Ishikawa (cell line): ENCODE results near the gene BFSP1.

ENCODE experiments used
- CEBPB ChIP-seq: IDR thresholded peaks from 2 replicates; pipeline ENCODE4 v1.6.1; 2012
- CREB1 ChIP-seq: IDR thresholded peaks from 2 replicates; pipeline ENCODE4 v1.6.1; 2012; ENCODE audit warnings: low read depth
- EGR1 ChIP-seq: IDR thresholded peaks from 2 replicates; pipeline ENCODE4 v1.6.1; 2012
- EP300 ChIP-seq: IDR thresholded peaks from 2 replicates; pipeline ENCODE4 v1.6.1; 2012; ENCODE audit warnings: borderline replicate concordance
- FOXM1 ChIP-seq: IDR thresholded peaks from 2 replicates; pipeline ENCODE4 v1.6.1; 2012; ENCODE audit warnings: low read depth, borderline replicate concordance
- MAX ChIP-seq: IDR thresholded peaks from 2 replicates; pipeline ENCODE4 v1.6.1; 2012
- NFIC ChIP-seq: IDR thresholded peaks from 2 replicates; pipeline ENCODE4 v1.6.1; 2012
- RAD21 ChIP-seq: IDR thresholded peaks from 2 replicates; pipeline ENCODE4 v1.6.1; 2012; ENCODE audit warnings: low read depth
- REST ChIP-seq: IDR thresholded peaks from 2 replicates; pipeline ENCODE4 v1.6.1; 2012; ENCODE audit warnings: low read depth, mild to moderate bottlenecking
- TAF1 ChIP-seq: IDR thresholded peaks from 2 replicates; pipeline ENCODE4 v1.6.1; 2012; ENCODE audit warnings: low read depth, mild to moderate bottlenecking
- TCF12 ChIP-seq: IDR thresholded peaks from 2 replicates; pipeline ENCODE4 v1.6.1; 2012; ENCODE audit warnings: low read depth
- TEAD4 ChIP-seq: IDR thresholded peaks from 2 replicates; pipeline ENCODE4 v1.6.1; 2012
- USF1 ChIP-seq: IDR thresholded peaks from 2 replicates; pipeline ENCODE4 v1.6.1; 2012
- YY1 ChIP-seq: IDR thresholded peaks from 2 replicates; pipeline ENCODE4 v1.6.1; 2012; ENCODE audit warnings: low read depth
- ZBTB7A ChIP-seq: IDR thresholded peaks from 2 replicates; pipeline ENCODE4 v1.6.1; 2012; ENCODE audit warnings: low read depth

Gene BFSP1

GRCh38 chr20:17573463-17573862, 42.3 kb upstream of the BFSP1 start:
- TF ChIP-seq YY1 (no peak), EP300 (no peak), NFIC (no peak), MAX (no peak), EGR1 (no peak), TEAD4 (no peak), TCF12 (no peak), CEBPB (no peak), FOXM1 (no peak)

GRCh38 chr20:17572034-17572638, 41.0 kb upstream of the BFSP1 start:
- TF ChIP-seq TAF1 (no peak), YY1 (no peak), TEAD4 (no peak), CREB1 (no peak), EP300 (no peak), FOXM1 (no peak)

- TF ChIP-seq ZBTB7A = no peak
- TF ChIP-seq TEAD4 = no peak
- no peak for TF ChIP-seq RAD21
- no peak for TF ChIP-seq YY1
- no peak for TF ChIP-seq MAX
- no peak for TF ChIP-seq EP300
- TF ChIP-seq EGR1 = no peak
- TF ChIP-seq REST = no peak
- no peak for TF ChIP-seq TCF12
- no peak for TF ChIP-seq CREB1
- TF ChIP-seq NFIC = no peak
- no peak for TF ChIP-seq FOXM1
- no peak for TF ChIP-seq TAF1
- no peak for TF ChIP-seq CEBPB
Measured at GRCh38 chr20:17571153-17571527, 40.0 kb upstream of the BFSP1 start.

DNA sequence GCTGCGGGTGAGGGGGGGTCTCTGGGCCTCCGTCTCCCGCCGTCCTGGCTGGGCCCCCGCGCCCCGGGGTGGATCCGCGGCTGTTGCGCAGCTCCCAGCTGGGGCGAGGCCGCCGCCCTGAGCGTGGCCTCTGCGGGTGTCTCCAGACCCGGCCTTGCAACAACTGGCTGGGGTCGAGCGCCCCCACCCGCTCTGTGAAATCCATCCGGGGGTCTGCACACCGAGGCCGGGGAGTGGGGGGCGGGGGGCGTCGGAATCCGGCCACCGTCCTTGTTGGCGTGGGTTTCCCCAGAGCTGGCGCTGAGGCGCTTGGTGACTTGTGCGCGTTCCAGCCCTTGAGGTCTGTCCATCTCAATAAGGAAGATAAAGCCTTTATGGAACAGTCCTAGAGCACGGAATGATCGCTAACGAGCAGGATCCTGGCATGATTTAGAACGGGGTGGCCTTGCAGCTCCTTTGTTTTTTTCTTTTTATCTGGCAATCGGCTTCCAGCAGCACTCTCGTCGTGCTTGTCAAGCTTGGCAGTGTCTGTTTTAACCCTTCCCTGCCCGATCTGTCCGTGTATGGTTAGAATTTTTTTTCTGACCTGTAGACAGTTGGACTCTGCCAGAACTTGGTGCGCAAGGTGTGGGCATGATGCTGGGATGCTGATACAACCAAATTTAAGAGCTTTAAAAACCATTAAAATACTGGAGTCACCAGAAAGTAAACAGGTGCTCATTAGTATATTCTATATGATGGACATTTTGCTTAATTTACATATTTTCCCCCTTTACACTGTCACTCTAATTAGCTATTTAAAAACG, 39.4 kb upstream of the BFSP1 start:
- TF ChIP-seq FOXM1 (no peak), RAD21 (0 out of 2 replicates have a peak, but pooled peaks have one; percentile 3), ZBTB7A (peak; percentile 92; the same call in 1 of the 2 replicates), YY1 (no peak), TEAD4 (no peak), EP300 (no peak), TCF12 (no peak), USF1 (no peak), CEBPB (no peak), NFIC (peak; percentile 24; the same call in 1 of the 2 replicates), MAX (no peak; the same call in 1 of the 2 replicates)

DNA sequence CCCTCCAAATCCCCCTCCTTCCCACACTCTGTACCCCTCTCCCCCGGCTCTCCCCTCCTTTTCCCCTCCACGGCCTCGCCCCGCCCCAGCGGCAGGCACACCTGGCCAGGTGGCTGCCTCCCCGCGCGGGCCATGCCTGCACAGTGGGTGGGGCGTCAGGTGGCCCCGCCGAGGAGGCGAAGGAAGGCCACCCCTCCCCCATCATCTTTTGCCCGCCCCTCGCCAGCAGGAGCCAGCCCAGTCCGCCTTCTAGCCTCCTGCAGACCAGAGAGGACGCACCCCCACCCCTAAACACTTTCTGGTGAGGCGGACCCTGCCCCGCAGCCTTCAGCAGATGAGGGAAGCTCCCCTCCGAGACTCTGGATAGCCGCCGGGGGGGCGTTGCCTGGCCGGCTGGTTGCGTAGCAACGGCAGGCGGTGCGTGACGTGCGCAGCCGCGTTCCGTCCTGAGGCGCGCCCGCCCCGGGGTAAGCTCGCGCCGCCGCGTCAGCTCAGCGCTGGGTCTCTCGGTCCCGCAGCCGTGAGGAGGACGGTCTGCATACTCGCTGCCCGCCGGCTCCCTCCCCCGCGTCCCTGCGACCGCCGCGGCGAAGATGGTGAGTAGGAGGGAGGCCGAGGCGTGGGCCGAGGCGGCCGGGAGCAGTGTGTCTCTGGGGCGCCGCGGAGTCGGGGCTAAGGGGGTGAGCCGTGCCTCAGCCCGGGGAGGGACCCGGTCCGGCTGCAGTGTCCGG, 38.6 kb upstream of the BFSP1 start, which contains the start of gene DSTN:
Gene DSTN, plus strand, starts transcription at position 460 of the 731 bp plus-strand sequence. Its CDS starts 134 bp downstream, at position 594.
- TF ChIP-seq USF1 (peak; percentile 80), MAX (peak; percentile 69), TAF1 (peak; percentile 84), TEAD4 (peak; percentile 40), NFIC (peak; percentile 47), CREB1 (0 out of 2 replicates have a peak, but pooled peaks have one; percentile 24), RAD21 (no peak), REST (0 out of 2 replicates have a peak, but pooled peaks have one; percentile 17), TCF12 (peak; percentile 69), FOXM1 (no peak), EP300 (peak; percentile 34), ZBTB7A (no peak), YY1 (peak; percentile 42; the same call in 1 of the 2 replicates), CEBPB (no peak), EGR1 (no peak; the same call in 1 of the 2 replicates)
